Stimulated activated naive CD8-positive, alpha-beta T cell treated with anti-CD3 and anti-CD28 coated beads, Interleukin-15, Interleukin-2, amounts not matched to agents 100 U/mL and 50 U/mL, for 24 hours (primary cell): ENCODE measurements around the gene CDK12.

Source experiments
- ATAC-seq: fragments of 150-1000 bp; cut with Tn5 transposase; one replicate; pipeline ENCODE4 v1.10.0; 2021
- DNase-seq: peaks from one replicate; pipeline ENCODE4 v3.0.0; 2021

CDK12 gene

DNA sequence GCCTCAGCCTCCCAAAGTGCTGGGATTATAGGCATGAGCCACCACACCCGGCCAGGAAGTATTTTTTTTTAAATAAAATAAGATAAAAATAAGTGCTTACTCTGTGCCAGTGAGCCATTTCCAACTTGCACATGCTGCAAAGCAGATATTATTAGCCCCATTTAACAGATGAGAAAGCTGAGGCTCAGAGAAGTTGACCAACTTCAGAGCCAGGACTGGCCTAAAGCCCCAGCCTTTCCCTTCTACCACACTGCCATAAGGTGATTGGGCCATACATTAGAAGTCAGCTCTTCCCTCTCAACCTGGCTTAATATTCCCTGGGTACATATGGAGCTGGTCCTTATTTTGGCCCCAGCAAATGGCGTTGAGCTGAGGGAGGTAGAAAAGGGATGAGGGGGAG, 121.4 kb downstream of the CDK12 start:
- ATAC-seq (no peak), DNase-seq (no peak)
